H9 (cell line): ENCODE data around the gene GJE1. TPM values are rescaled to one million over a fixed set of nuclear protein-coding genes. Genes with fewer than 3 reads are reported as not detected.
A peak's percentile ranks its signal among the peaks of the same experiment; 100 is the strongest.
"Not testable (repeated sequence)": the region's sequence is repeated elsewhere in the genome, so short reads cannot be mapped to it uniquely, and the experiment has no call there.

Experiments
- DNase-seq: peaks from one replicate; pipeline ENCODE4 v3.0.0-alpha.2; 2017
- H2AFZ ChIP-seq: one replicate; pipeline ENCODE4 v1.6.1; 2013; ENCODE audit warnings: mild to moderate bottlenecking, low read length, control low read depth, moderate library complexity
- H2AK5ac ChIP-seq: 2 replicates; pipeline ENCODE4 v1.6.1; 2013; ENCODE audit warnings: low read length, control low read depth, mixed read lengths; ENCODE audit not compliant: insufficient read length
- H2BK120ac ChIP-seq: one replicate; pipeline ENCODE4 v1.6.1; 2013; ENCODE audit warnings: low read depth, mild to moderate bottlenecking, low read length, control low read depth, inconsistent platforms; ENCODE audit not compliant: poor library complexity, severe bottlenecking
- H2BK12ac ChIP-seq: 2 replicates; pipeline ENCODE4 v1.6.1; 2013; ENCODE audit warnings: low read length, control low read depth, mixed read lengths, low read depth; ENCODE audit not compliant: insufficient read length
- H2BK15ac ChIP-seq: 2 replicates; pipeline ENCODE4 v1.6.1; 2013; ENCODE audit warnings: low read depth, low read length, control low read depth
- H2BK20ac ChIP-seq: one replicate; pipeline ENCODE4 v1.6.1; 2013; ENCODE audit warnings: low read depth, mild to moderate bottlenecking, low read length, control low read depth, inconsistent platforms; ENCODE audit not compliant: poor library complexity, severe bottlenecking
- H2BK5ac ChIP-seq: 2 replicates; pipeline ENCODE4 v1.6.1; 2013; ENCODE audit warnings: low read length, control low read depth, mixed read lengths; ENCODE audit not compliant: insufficient read length
- H3K14ac ChIP-seq: 2 replicates; pipeline ENCODE4 v1.6.1; 2013; ENCODE audit warnings: low read length, control low read depth; ENCODE audit not compliant: insufficient read depth
- H3K18ac ChIP-seq: 2 replicates; pipeline ENCODE4 v1.6.1; 2013; ENCODE audit warnings: low read depth, mild to moderate bottlenecking, mixed read lengths, low read length, control low read depth; ENCODE audit not compliant: insufficient read length
- H3K23ac ChIP-seq: 2 replicates; pipeline ENCODE4 v1.6.1; 2013; ENCODE audit warnings: low read length, control low read depth, mixed read lengths, low read depth; ENCODE audit not compliant: insufficient read length
- H3K23me2 ChIP-seq: 2 replicates; pipeline ENCODE4 v1.6.1; 2013; ENCODE audit warnings: low read depth, mild to moderate bottlenecking, mixed read lengths, low read length, control low read depth; ENCODE audit not compliant: insufficient read length, poor library complexity, severe bottlenecking
- H3K27ac ChIP-seq: 2 replicates; pipeline ENCODE4 v1.5.1; 2013; ENCODE audit warnings: low read length, control low read depth, mixed read lengths, low read depth; ENCODE audit not compliant: insufficient read length
- H3K27me3 ChIP-seq: 2 replicates; pipeline ENCODE4 v1.6.1; 2013; ENCODE audit warnings: low read length, control low read depth, inconsistent platforms; ENCODE audit not compliant: insufficient read depth
- H3K4ac ChIP-seq: 2 replicates; pipeline ENCODE4 v1.6.1; 2013; ENCODE audit warnings: low read depth, mild to moderate bottlenecking, control low read depth, inconsistent platforms, low read length, moderate library complexity
- H3K4me1 ChIP-seq: 2 replicates; pipeline ENCODE4 v1.6.1; 2013; ENCODE audit warnings: low read length, control low read depth, inconsistent platforms; ENCODE audit not compliant: insufficient read depth
- H3K4me2 ChIP-seq: 2 replicates; pipeline ENCODE4 v1.6.1; 2013; ENCODE audit warnings: low read length, control low read depth, mixed read lengths; ENCODE audit not compliant: insufficient read length, insufficient read depth
- H3K56ac ChIP-seq: 2 replicates; pipeline ENCODE4 v1.6.1; 2013; ENCODE audit warnings: low read depth, mild to moderate bottlenecking, mixed read lengths, low read length, control low read depth; ENCODE audit not compliant: insufficient read length
- H3K79me1 ChIP-seq: 2 replicates; pipeline ENCODE4 v1.6.1; 2013; ENCODE audit warnings: low read depth, mild to moderate bottlenecking, moderate library complexity, low read length, control low read depth, inconsistent platforms; ENCODE audit not compliant: insufficient read depth, poor library complexity, severe bottlenecking
- H3K79me2 ChIP-seq: 2 replicates; pipeline ENCODE4 v1.6.1; 2013; ENCODE audit warnings: low read length, control low read depth, inconsistent platforms; ENCODE audit not compliant: insufficient read depth
- H3K9ac ChIP-seq: 2 replicates; pipeline ENCODE4 v1.6.1; 2013; ENCODE audit warnings: low read length, control low read depth, mixed read lengths; ENCODE audit not compliant: insufficient read length; ENCODE audit errors: extremely low read depth
- H3K9me3 ChIP-seq: one replicate; pipeline ENCODE4 v1.6.1; 2013; ENCODE audit warnings: low read depth, low read length, inconsistent platforms; ENCODE audit not compliant: control insufficient read depth
- H3T11ph ChIP-seq: one replicate; pipeline ENCODE4 v1.6.1; 2013; ENCODE audit warnings: mild to moderate bottlenecking, low read length, control low read depth, inconsistent platforms
- H4K20me1 ChIP-seq: one replicate; pipeline ENCODE4 v1.6.1; 2013; ENCODE audit not compliant: control insufficient read depth, insufficient read length, insufficient read depth
- H4K5ac ChIP-seq: 2 replicates; pipeline ENCODE4 v1.6.1; 2013; ENCODE audit warnings: low read depth, mild to moderate bottlenecking, mixed read lengths, low read length, control low read depth; ENCODE audit not compliant: insufficient read length
- H4K8ac ChIP-seq: replicated peaks from 2 replicates; pipeline ENCODE4 v1.6.1; 2013; ENCODE audit warnings: low read length, control low read depth, mixed read lengths, low read depth; ENCODE audit not compliant: insufficient read length
- H4K91ac ChIP-seq: 2 replicates; pipeline ENCODE4 v1.6.1; 2013; ENCODE audit warnings: low read depth, mild to moderate bottlenecking, moderate library complexity, mixed read lengths, low read length, control low read depth; ENCODE audit not compliant: insufficient read length
- H3K27ac Mint-ChIP-seq, 3 experiments: 2 replicates in 2 of 3; 3 replicates in 1 of 3; pipeline ENCODE4 v1.8.0; 2020 to 2021; ENCODE audit warnings: mixed read lengths in 3 of 3, mild to moderate bottlenecking in 1 of 3, moderate library complexity in 1 of 3
- H3K27me3 Mint-ChIP-seq: 2 replicates; pipeline ENCODE4 v1.8.0; 2021; ENCODE audit warnings: low read depth, mild to moderate bottlenecking, moderate library complexity, mixed read lengths
- H3K36me3 Mint-ChIP-seq, 3 experiments: 2 replicates in 2 of 3; 3 replicates in 1 of 3; pipeline ENCODE4 v1.8.0; 2020 to 2021; ENCODE audit warnings: low read depth in 3 of 3, mixed read lengths in 3 of 3; ENCODE audit not compliant: insufficient read depth in 1 of 3
- H3K4me1 Mint-ChIP-seq, 2 experiments: 2 replicates each; pipeline ENCODE4 v1.8.0; 2020; ENCODE audit warnings: mixed read lengths in 2 of 2
- H3K4me3 Mint-ChIP-seq, 2 experiments: 2 replicates in 1 of 2; 3 replicates in 1 of 2; pipeline ENCODE4 v1.8.0; 2020 to 2021; ENCODE audit warnings: mild to moderate bottlenecking in 2 of 2, mixed read lengths in 2 of 2, moderate library complexity in 1 of 2
- H3K9me3 Mint-ChIP-seq, 2 experiments: 2 replicates in 1 of 2; 3 replicates in 1 of 2; pipeline ENCODE4 v1.8.0; 2020; ENCODE audit warnings: mild to moderate bottlenecking in 2 of 2, mixed read lengths in 2 of 2, moderate library complexity in 1 of 2
- CTCF ChIP-seq: fragments of 200-600 bp; sonication (generic); conservative IDR thresholded peaks from 3 replicates; pipeline ENCODE4 v1.8.0; 2021; ENCODE audit warnings: antibody characterized with exemption, mild to moderate bottlenecking
- WGBS: extraction: QIAGEN DNeasy Blood & Tissue Kit; methylation state at CpG from one replicate; pipeline ENCODE4 v1.1.7; 2013; ENCODE audit warnings: missing lambda C conversion rate, low lambda C conversion rate, mixed read lengths; ENCODE audit not compliant: insufficient read length; ENCODE audit errors: extremely low coverage; 5-methylcytosine and 5-hydroxymethylcytosine counted together
- total RNA-seq: library from RNA; stranded (reverse); gene quantifications from 2 replicates; pipeline ENCODE4 v1.2.1, GENCODE V29; 2021

Gene GJE1
- total RNA-seq, 1 experiment from 2014 or later: not detected

- Histone ChIP-seq H4K91ac (no peak overlapping the region), H3K4me1 (no peaks in the 10 kb centered on the region), H3T11ph (no peak overlapping the region), H3K18ac (no peak overlapping the region), H3K23ac (no peak overlapping the region), H3K27me3 (peaks cover 4% of the 10 kb centered on the region; the same call in 1 of the 2 replicates), H4K8ac (no peak overlapping the region), H2BK5ac (no peak overlapping the region), H3K9ac (no peak overlapping the region), H3K4ac (no peak overlapping the region), H4K5ac (no peak overlapping the region), H3K14ac (no peak overlapping the region), H2BK20ac (no peak overlapping the region), H2BK12ac (no peak overlapping the region), H3K4me2 (peak overlapping the region; percentile 69), H3K79me2 (no peaks in the 10 kb centered on the region), H3K9me3 (no peaks in the 10 kb centered on the region), H3K27ac (no peak overlapping the region), H3K79me1 (no peaks in the 10 kb centered on the region), H2BK120ac (no peak overlapping the region), H4K20me1 (no peaks in the 10 kb centered on the region), H2BK15ac (no peak overlapping the region), H3K23me2 (peaks cover 8% of the 10 kb centered on the region), H2AK5ac (no peak overlapping the region), H2AFZ (no peak overlapping the region), H3K56ac (no peak overlapping the region)
- peaks cover 5 to 6% of the 10 kb centered on the region in 2 experiments; a peak in 2 of 4 replicates for H3K4me1 Mint-ChIP-seq
- peak; percentile 83 for DNase-seq
- no peak overlapping the region for H3K27ac Mint-ChIP-seq
- peaks cover 19% of the 10 kb centered on the region for H3K27me3 Mint-ChIP-seq
- H3K4me3 Mint-ChIP-seq: peak overlapping the region; percentile 60 to 80
- no peaks in the 10 kb centered on the region for H3K36me3 Mint-ChIP-seq
- WGBS: no CpG with 5 or more reads among the region's 14 CpGs
- no peak for TF ChIP-seq CTCF
- H3K9me3 Mint-ChIP-seq: no peaks in the 10 kb centered on the region; a peak in 1 of 5 replicates
These were observed 43.9 kb upstream of the GJE1 start for GRCh38 chr6:142088858-142089216.

DNA sequence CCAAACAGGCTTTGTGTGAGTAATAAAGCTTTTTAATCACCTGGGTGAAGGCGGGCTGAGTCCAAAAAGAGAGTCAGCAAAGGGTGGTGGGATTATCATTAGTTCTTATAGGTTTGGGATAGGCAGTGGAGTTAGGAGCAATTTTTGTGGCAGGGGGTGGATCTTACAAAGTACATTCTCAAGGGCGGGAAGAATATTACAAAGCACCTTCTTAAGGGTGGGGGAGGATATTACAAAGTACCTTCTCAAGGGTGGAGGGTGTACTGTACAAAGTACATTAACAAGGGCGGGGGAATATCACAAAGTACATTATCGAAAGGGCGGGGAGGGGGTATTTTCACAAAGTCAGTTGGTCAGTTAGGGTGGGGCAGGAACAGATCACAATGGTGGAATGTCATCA lies 27.9 kb upstream of the GJE1 start:
- not testable (repeated sequence) for H3K27me3 ChIP-seq, H3K23me2 ChIP-seq, H2BK15ac ChIP-seq, DNase-seq, H3K79me1 ChIP-seq, H3K14ac ChIP-seq, H3K9me3 ChIP-seq, H3K4ac ChIP-seq, H4K5ac ChIP-seq, H3K18ac ChIP-seq, H3T11ph ChIP-seq, H4K91ac ChIP-seq, H3K79me2 ChIP-seq, H2BK5ac ChIP-seq, H3K4me3 Mint-ChIP-seq, H3K27ac ChIP-seq, H4K8ac ChIP-seq, H3K23ac ChIP-seq, H2BK120ac ChIP-seq, H2AFZ ChIP-seq, H3K4me2 ChIP-seq, H3K4me1 ChIP-seq, H2BK20ac ChIP-seq, H3K27ac Mint-ChIP-seq, H3K36me3 Mint-ChIP-seq, H3K9me3 Mint-ChIP-seq, H3K9ac ChIP-seq, H3K27me3 Mint-ChIP-seq, H4K20me1 ChIP-seq, H2BK12ac ChIP-seq, H2AK5ac ChIP-seq, H3K56ac ChIP-seq
- H3K4me1 Mint-ChIP-seq: peaks cover 0 to 13% of the 10 kb centered on the region in 2 experiments; a peak in 2 of 4 replicates
- WGBS: no CpG with 5 or more reads among the region's 5 CpGs
